Liver (tissue), 9 donors: ENCODE data around the gene KLHDC8A. TPM values are rescaled to one million over a fixed set of nuclear protein-coding genes. Genes with fewer than 3 reads are reported as not detected.

ENCODE experiments used
- DNase-seq: peaks from one replicate; pipeline ENCODE4 v3.0.0-alpha.2; 2017; ENCODE audit warnings: low spot score
- H3K27ac ChIP-seq, 2 donors: one replicate each; pipeline ENCODE4 v1.7.0; 2013; ENCODE audit warnings: inconsistent platforms in 2 of 2, low read length in 2 of 2, control low read depth in 1 of 2, low read depth in 1 of 2, mild to moderate bottlenecking in 1 of 2
- H3K27me3 ChIP-seq, 4 donors: one replicate each; pipeline versions ENCODE4 v1.6.1 to v1.7.0; 2013; ENCODE audit warnings: low read length in 3 of 4, inconsistent platforms in 1 of 4, mild to moderate bottlenecking in 1 of 4, moderate library complexity in 1 of 4; ENCODE audit not compliant: control insufficient read depth in 4 of 4, insufficient read depth in 4 of 4
- H3K36me3 ChIP-seq, 4 donors: one replicate each; pipeline versions ENCODE4 v1.6.1 to v1.7.0; 2013; ENCODE audit warnings: low read length in 3 of 4, mild to moderate bottlenecking in 3 of 4, low read depth in 1 of 4, moderate library complexity in 1 of 4; ENCODE audit not compliant: control insufficient read depth in 4 of 4, insufficient read depth in 3 of 4
- H3K4me1 ChIP-seq, 4 donors: one replicate each; pipeline versions ENCODE4 v1.6.1 to v1.7.0; 2013; ENCODE audit warnings: low read length in 3 of 4, mild to moderate bottlenecking in 3 of 4, moderate library complexity in 1 of 4; ENCODE audit not compliant: control insufficient read depth in 4 of 4, insufficient read depth in 4 of 4
- H3K4me3 ChIP-seq, 3 donors: one replicate each; pipeline versions ENCODE4 v1.6.1 to v1.7.0; 2013; ENCODE audit warnings: low read length in 3 of 3, control low read depth in 1 of 3, low read depth in 1 of 3, mild to moderate bottlenecking in 1 of 3
- H3K9ac ChIP-seq, 2 donors: one replicate each; pipeline ENCODE4 v1.7.0; 2013; ENCODE audit warnings: low read length in 2 of 2, mild to moderate bottlenecking in 2 of 2, moderate library complexity in 2 of 2, control low read depth in 1 of 2, low read depth in 1 of 2
- H3K9me3 ChIP-seq, 4 donors: one replicate each; pipeline versions ENCODE4 v1.6.1 to v1.7.0; 2013; ENCODE audit warnings: low read length in 3 of 4; ENCODE audit not compliant: control insufficient read depth in 4 of 4
- ATF3 ChIP-seq: IDR thresholded peaks from 2 replicates; pipeline ENCODE4 v1.6.1; 2016; ENCODE audit warnings: antibody characterized with exemption
- CTCF ChIP-seq: fragments of 150-350 bp; IDR thresholded peaks from 2 replicates; pipeline ENCODE4 v1.5.1; 2017; ENCODE audit warnings: improper control_type of control experiment, low read depth, low read length; ENCODE audit not compliant: missing input control
- EGR1 ChIP-seq, 2 donors: IDR thresholded peaks; 2 replicates each; pipeline ENCODE4 v1.6.1; 2016 to 2018; ENCODE audit warnings: antibody characterized with exemption in 2 of 2, low read depth in 2 of 2
- FOXA1 ChIP-seq: IDR thresholded peaks from 2 replicates; pipeline ENCODE4 v1.6.1; 2016; ENCODE audit warnings: antibody characterized with exemption
- FOXA2 ChIP-seq: IDR thresholded peaks from 2 replicates; pipeline ENCODE4 v1.6.1; 2016; ENCODE audit warnings: antibody characterized with exemption
- GABPA ChIP-seq, 2 donors: IDR thresholded peaks in 1 of 2; conservative IDR thresholded peaks in 1 of 2; 2 replicates each; pipeline ENCODE4 v1.6.1; 2016; ENCODE audit warnings: antibody characterized with exemption in 2 of 2, mild to moderate bottlenecking in 1 of 2, moderate library complexity in 1 of 2
- HNF4A ChIP-seq, 2 donors: conservative IDR thresholded peaks; 2 replicates each; pipeline ENCODE4 v1.6.1; 2016; ENCODE audit warnings: antibody characterized with exemption in 2 of 2, mild to moderate bottlenecking in 2 of 2
- HNF4G ChIP-seq: IDR thresholded peaks from 2 replicates; pipeline ENCODE4 v1.6.1; 2016; ENCODE audit warnings: antibody characterized with exemption
- JUND ChIP-seq, 2 donors: IDR thresholded peaks; 2 replicates each; pipeline ENCODE4 v1.6.1; 2016; ENCODE audit warnings: antibody characterized with exemption in 2 of 2
- MAX ChIP-seq: IDR thresholded peaks from 2 replicates; pipeline ENCODE4 v1.6.1; 2016; ENCODE audit warnings: antibody characterized with exemption
- NR2F2 ChIP-seq: IDR thresholded peaks from 2 replicates; pipeline ENCODE4 v1.6.1; 2016; ENCODE audit warnings: antibody characterized with exemption
- RAD21 ChIP-seq, 2 donors: IDR thresholded peaks; 2 replicates each; pipeline ENCODE4 v1.6.1; 2016; ENCODE audit warnings: antibody characterized with exemption in 2 of 2, mild to moderate bottlenecking in 2 of 2
- RXRA ChIP-seq, 2 donors: IDR thresholded peaks; 2 replicates each; pipeline ENCODE4 v1.6.1; 2017 to 2018; ENCODE audit warnings: antibody characterized with exemption in 2 of 2, mild to moderate bottlenecking in 1 of 2
- SP1 ChIP-seq: IDR thresholded peaks from 2 replicates; pipeline ENCODE4 v1.6.1; 2018; ENCODE audit warnings: antibody characterized with exemption, mild to moderate bottlenecking
- WGBS: extraction: QIAGEN DNeasy Blood & Tissue Kit; methylation state at CpG from one replicate; pipeline ENCODE4 v1.1.7; 2013; 5-methylcytosine and 5-hydroxymethylcytosine counted together
- polyA plus RNA-seq, 2 donors: library from polyadenylated mRNA; stranded (reverse) in 1 of 2; unstranded in 1 of 2; fragments of 200-250 nt in 1 of 2; fragments of >200 nt in 1 of 2; fragmentation: Nextera tagmentation in 1 of 2; extraction: Ambion mirVana in 1 of 2; gene quantifications; one replicate each; pipeline versions ENCODE4 v1.2.1 to v1.2.3, GENCODE V29; 2013 to 2015
- total RNA-seq, 2 donors: library from RNA; depleted of rRNA; stranded (reverse); fragments of >200 nt; gene quantifications; one replicate each; pipeline ENCODE4 v1.2.3, GENCODE V29; 2014
- TF ChIP-seq, protein P1 (sequence below): IDR thresholded peaks from 2 replicates; pipeline ENCODE4 v1.6.1; 2016; ENCODE audit warnings: antibody characterized with exemption
- donor health status: healthy.
- donor health status: healthy.
- donor health status: healthy.
- donor health status: healthy.
- donor health status: healthy.

Gene KLHDC8A
- total and polyA plus RNA-seq, 4 donors: 0.02 to 0.05 TPM; not detected in 2

GRCh38 chr1:205328476-205328875 lies 28.2 kb downstream of the KLHDC8A start (continued):
- TF ChIP-seq, protein P1, sequence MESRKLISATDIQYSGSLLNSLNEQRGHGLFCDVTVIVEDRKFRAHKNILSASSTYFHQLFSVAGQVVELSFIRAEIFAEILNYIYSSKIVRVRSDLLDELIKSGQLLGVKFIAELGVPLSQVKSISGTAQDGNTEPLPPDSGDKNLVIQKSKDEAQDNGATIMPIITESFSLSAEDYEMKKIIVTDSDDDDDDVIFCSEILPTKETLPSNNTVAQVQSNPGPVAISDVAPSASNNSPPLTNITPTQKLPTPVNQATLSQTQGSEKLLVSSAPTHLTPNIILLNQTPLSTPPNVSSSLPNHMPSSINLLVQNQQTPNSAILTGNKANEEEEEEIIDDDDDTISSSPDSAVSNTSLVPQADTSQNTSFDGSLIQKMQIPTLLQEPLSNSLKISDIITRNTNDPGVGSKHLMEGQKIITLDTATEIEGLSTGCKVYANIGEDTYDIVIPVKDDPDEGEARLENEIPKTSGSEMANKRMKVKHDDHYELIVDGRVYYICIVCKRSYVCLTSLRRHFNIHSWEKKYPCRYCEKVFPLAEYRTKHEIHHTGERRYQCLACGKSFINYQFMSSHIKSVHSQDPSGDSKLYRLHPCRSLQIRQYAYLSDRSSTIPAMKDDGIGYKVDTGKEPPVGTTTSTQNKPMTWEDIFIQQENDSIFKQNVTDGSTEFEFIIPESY: no peak
- TF ChIP-seq RAD21 (IDR thresholded peaks at IDR 0.05): no peak

DNA sequence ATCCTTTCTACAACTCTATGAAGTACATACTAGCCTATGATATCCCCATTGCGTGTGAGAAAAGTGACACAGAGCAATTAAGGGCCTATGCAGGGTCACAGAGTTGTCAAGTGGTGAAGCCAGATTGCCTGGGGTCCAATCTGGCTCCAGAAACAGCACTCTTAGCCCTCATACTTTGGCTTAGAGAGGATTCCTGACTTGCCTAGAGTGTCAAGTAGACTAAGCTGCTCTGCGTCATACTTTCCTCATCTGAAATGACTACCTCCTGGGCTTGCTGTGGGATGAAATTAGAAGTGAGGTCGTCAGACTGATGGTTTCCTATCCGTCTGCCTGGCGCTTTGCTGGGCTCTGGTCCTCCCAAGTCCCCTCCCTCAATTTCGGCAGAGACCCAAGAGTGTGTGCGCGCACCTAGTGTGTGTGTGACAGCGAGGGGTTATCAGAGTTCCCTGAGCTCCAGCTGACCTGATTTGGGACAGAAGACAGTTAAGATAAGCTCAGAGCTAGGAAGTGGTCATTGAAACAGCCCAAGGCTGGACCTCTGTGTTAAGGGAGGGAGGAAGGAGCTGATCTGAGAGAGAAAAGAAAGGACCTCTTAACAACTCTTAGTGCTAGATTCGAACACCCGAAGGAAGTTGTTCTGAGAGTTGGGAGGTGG lies 29.8 kb downstream of the KLHDC8A start:
- H3K27ac ChIP-seq: no peak overlapping the region
- H3K4me1 ChIP-seq: peaks cover 2 to 7% (median 2%) of the 10 kb centered on the region in 4 donors
- no peaks in the 10 kb centered on the region for H3K36me3 ChIP-seq
- no peak overlapping the region for H3K9ac ChIP-seq
- no peak overlapping the region for H3K4me3 ChIP-seq
- no peak for DNase-seq
- no peaks in the 10 kb centered on the region for H3K9me3 ChIP-seq
- 85% methylated on average over 11 of the region's 11 CpGs for WGBS
- TF ChIP-seq MAX (no peak), JUND (IDR thresholded peaks at IDR 0.05) (no peak), ATF3 (no peak), RXRA (IDR thresholded peaks at IDR 0.05) (no peak), CTCF (no peak), SP1 (no peak), HNF4G (no peak), NR2F2 (no peak), EGR1 (IDR thresholded peaks at IDR 0.05; ENCODE audit: low read depth in 2 of 2) (no peak), HNF4A (conservative IDR thresholded peaks at IDR 0.05) (no peak), FOXA2 (no peak), RAD21 (IDR thresholded peaks at IDR 0.05) (no peak), GABPA (IDR thresholded peaks at IDR 0.05 in 1 of 2, conservative IDR thresholded peaks at IDR 0.05 in 1 of 2) (no peak), FOXA1 (no peak)
- TF ChIP-seq, protein P1: no peak
- no peaks in the 10 kb centered on the region for H3K27me3 ChIP-seq
